Spinal cord (tissue), 10 donors: ENCODE measurements around the gene UBA5. TPM values are rescaled to one million over a fixed set of nuclear protein-coding genes. Genes with fewer than 3 reads are reported as not detected.
A peak's percentile ranks its signal among the peaks of the same experiment; 100 is the strongest.
"Not testable (repeated sequence)": the region's sequence is repeated elsewhere in the genome, so short reads cannot be mapped to it uniquely, and the experiment has no call there.

Experiments
- DNase-seq, 6 donors: peaks; one replicate each; pipeline versions ENCODE4 v3.0.0 to v3.0.0-alpha.2; 2013 to 2015; ENCODE audit warnings: low spot score in 6 of 6, low read depth in 4 of 6
- H3K27ac ChIP-seq: one replicate; pipeline ENCODE4 v1.5.1; 2013; ENCODE audit warnings: low read depth, low read length, control low read depth
- H3K27me3 ChIP-seq: one replicate; pipeline ENCODE4 v1.6.1; 2013; ENCODE audit warnings: low read length; ENCODE audit not compliant: control insufficient read depth, insufficient read depth
- H3K36me3 ChIP-seq: one replicate; pipeline ENCODE4 v1.6.1; 2013; ENCODE audit warnings: low read length; ENCODE audit not compliant: control insufficient read depth, insufficient read depth
- H3K4me1 ChIP-seq: one replicate; pipeline ENCODE4 v1.6.1; 2013; ENCODE audit warnings: low read length; ENCODE audit not compliant: control insufficient read depth, insufficient read depth
- H3K4me3 ChIP-seq: one replicate; pipeline ENCODE4 v1.5.1; 2013; ENCODE audit warnings: low read depth, low read length, control low read depth
- H3K9me3 ChIP-seq: one replicate; pipeline ENCODE4 v1.6.1; 2013; ENCODE audit warnings: low read length; ENCODE audit not compliant: control insufficient read depth, insufficient read depth
- WGBS: methylation state at CpG from one replicate; pipeline ENCODE4 v1.1.5; 2013; ENCODE audit warnings: missing lambda C conversion rate; ENCODE audit not compliant: insufficient coverage; 5-methylcytosine and 5-hydroxymethylcytosine counted together
- long read RNA-seq, 4 donors: transcript quantifications; one replicate each; lab custom pipeline, GENCODE V29; 2026
- polyA plus RNA-seq, 2 donors: library from polyadenylated mRNA; unstranded; fragments of 120-200 nt; gene quantifications; one replicate each; pipeline ENCODE4 v1.2.1, GENCODE V29; 2013; ENCODE audit not compliant: insufficient read length in 2 of 2
- total RNA-seq, 2 donors: library from RNA; depleted of rRNA in 1 of 2; stranded (reverse); fragments of 120-200 nt in 1 of 2; fragments of >200 nt in 1 of 2; gene quantifications; one replicate each; pipeline versions ENCODE4 v1.2.3 to v1.2.4, GENCODE V29; 2013 to 2014
- donor health status: healthy.

Gene UBA5
- total RNA-seq (10 to 100 TPM; 44.5 to 61.4 TPM), polyA plus RNA-seq (10 to 100 TPM; 52.9 to 79.2 TPM)
- long read RNA-seq, donor 1, transcript UBA5-202 (12 exons, 3,705 nt): major isoform, 12 of 40 reads
- long read RNA-seq, donor 1, partial matches to known transcripts: 26 of 40 reads
- long read RNA-seq, donor 1, other reads (novel, unspliced or antisense): 0 of 40 reads
- long read RNA-seq, donor 2, transcript UBA5-202 (12 exons, 3,705 nt): major isoform, 6 of 8 reads
- long read RNA-seq, donor 2, partial matches to known transcripts: 0 of 8 reads
- long read RNA-seq, donor 2, other reads (novel, unspliced or antisense): 0 of 8 reads
- long read RNA-seq, donor 3, transcript UBA5-202 (12 exons, 3,705 nt): major isoform, 8 of 16 reads
- long read RNA-seq, donor 3, partial matches to known transcripts: 7 of 16 reads
- long read RNA-seq, donor 3, other reads (novel, unspliced or antisense): 0 of 16 reads
- long read RNA-seq, donor 4, transcript UBA5-202 (12 exons, 3,705 nt): major isoform, 8 of 38 reads
- long read RNA-seq, donor 4, partial matches to known transcripts: 27 of 38 reads
- long read RNA-seq, donor 4, other reads (novel, unspliced or antisense): 0 of 38 reads

GRCh38 chr3:132660052-132660810, at the start of gene UBA5:
UBA5 (plus strand) TSS chr3:132660329; CDS start chr3:132660538, 209 bp downstream.
- WGBS: under 1% methylated on average over 64 of the region's 64 CpGs
- DNase-seq: peak in 4 of 6 donors; percentile 40 to 91 (median 75)

DNA sequence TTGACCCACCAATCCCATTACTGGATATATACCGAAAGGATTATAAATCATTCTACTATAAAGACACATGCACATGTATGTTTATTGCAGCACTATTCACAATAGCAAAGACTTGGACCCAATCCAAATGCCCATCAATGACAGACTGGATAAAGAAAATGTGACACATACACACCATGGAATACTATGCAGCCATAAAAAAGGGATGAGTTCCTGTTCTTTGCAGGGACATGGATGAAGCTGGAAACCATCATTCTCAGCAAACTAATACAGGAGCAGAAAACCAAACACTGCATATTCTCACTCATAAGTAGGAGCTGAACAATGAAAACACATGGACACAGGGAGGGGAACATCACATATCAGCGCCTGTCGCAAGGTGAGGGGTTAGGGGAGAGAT, 44.8 kb upstream of the UBA5 start:
- H3K36me3 ChIP-seq, H3K4me1 ChIP-seq, H3K27ac ChIP-seq, H3K4me3 ChIP-seq, H3K27me3 ChIP-seq, H3K9me3 ChIP-seq, DNase-seq: not testable (repeated sequence)
- WGBS: no CpG with 5 or more reads among the region's 3 CpGs

More at GRCh38 chr3:132660052-132660810, at the start of gene UBA5:
- Histone ChIP-seq H3K27ac (peak within 1 kb of the TSS; percentile 96), H3K4me1 (no peaks in the 10 kb centered on the region), H3K4me3 (peak within 1 kb of the TSS; percentile 88), H3K36me3 (no peaks in the 10 kb centered on the region), H3K9me3 (no peaks in the 10 kb centered on the region), H3K27me3 (no peaks in the 10 kb centered on the region)

DNA sequence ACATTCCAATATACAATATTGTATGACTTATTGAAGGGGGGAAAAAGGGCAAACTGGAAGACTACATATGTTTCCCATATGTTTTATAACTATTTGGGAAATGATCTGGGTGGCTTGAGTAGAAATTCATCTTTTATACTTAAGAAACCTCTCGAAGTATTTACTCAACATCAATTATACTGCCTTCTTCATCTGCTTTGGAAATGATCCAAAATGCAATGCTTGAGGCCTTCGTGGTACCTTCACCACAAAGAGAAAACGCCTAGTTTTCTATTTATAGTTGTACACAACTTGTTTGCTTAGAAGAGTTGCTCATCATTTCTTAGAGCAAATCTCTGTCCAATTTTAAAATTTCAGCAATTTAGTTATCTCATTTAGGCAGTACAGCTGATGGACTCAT, 44.2 kb upstream of the UBA5 start:
- no peak for DNase-seq
- no peaks in the 10 kb centered on the region for H3K27me3 ChIP-seq
- no peak overlapping the region for H3K27ac ChIP-seq
- H3K4me3 ChIP-seq: no peak overlapping the region
- H3K36me3 ChIP-seq: no peaks in the 10 kb centered on the region
- H3K9me3 ChIP-seq: no peaks in the 10 kb centered on the region
- no peaks in the 10 kb centered on the region for H3K4me1 ChIP-seq
- no CpG with 5 or more reads among the region's 3 CpGs for WGBS

DNA sequence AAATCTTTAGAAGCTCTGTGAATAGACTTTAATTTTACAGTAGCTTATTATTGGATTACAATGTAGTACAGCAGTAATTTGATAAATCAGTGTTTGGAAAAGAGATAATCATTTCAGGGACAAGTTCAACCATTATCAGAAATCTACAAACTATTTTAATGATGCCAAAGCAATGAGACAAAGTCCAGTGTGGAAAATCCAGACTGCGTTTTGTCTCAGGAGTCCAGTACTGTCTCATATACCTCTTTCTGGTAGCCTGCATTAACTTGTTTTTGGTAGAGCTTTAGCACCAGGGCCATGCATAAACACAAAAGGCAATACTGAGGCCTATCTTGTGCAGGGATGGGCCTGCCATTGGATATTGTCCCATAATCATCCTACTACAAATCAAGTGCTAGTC, 43.3 kb upstream of the UBA5 start:
- Histone ChIP-seq H3K4me3 (no peak overlapping the region), H3K4me1 (no peaks in the 10 kb centered on the region), H3K27me3 (no peaks in the 10 kb centered on the region), H3K27ac (no peak overlapping the region), H3K36me3 (no peaks in the 10 kb centered on the region), H3K9me3 (no peaks in the 10 kb centered on the region)
- WGBS: 100% methylated on average over 1 of the region's 1 CpG
- no peak for DNase-seq

DNA sequence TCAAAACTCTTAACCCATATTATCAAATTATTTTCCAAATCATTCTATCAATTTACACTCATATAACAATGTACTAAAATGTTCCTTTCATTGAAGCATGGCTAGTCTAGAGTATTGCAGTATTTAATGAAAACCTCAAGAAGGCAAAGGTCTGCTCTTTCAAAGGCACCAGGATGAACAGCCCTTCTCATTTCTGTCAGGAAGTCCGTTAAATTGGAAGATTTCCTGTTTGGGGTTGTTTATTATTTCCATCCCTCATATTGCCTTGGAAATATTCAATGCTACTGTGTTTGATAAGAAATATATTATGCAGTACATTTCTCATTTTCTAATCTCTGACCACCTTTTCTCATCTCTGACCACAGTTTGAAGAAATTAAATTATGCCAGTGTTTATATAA, 38.0 kb upstream of the UBA5 start:
- Histone ChIP-seq H3K27me3 (no peaks in the 10 kb centered on the region), H3K4me1 (no peaks in the 10 kb centered on the region), H3K4me3 (no peak overlapping the region), H3K36me3 (peaks cover 8% of the 10 kb centered on the region), H3K9me3 (no peaks in the 10 kb centered on the region), H3K27ac (no peak overlapping the region)
- WGBS: no CpG with 5 or more reads among the region's 1 CpG
- DNase-seq: no peak

- Histone ChIP-seq H3K4me1 (no peaks in the 10 kb centered on the region), H3K36me3 (peaks cover 8% of the 10 kb centered on the region), H3K9me3 (no peaks in the 10 kb centered on the region), H3K27ac (no peak overlapping the region), H3K27me3 (no peaks in the 10 kb centered on the region), H3K4me3 (no peak overlapping the region)
- DNase-seq: peak in 1 of 6 donors; percentile 6
- no CpG with 5 or more reads among the region's 1 CpG for WGBS
Observed at GRCh38 chr3:132622761-132623160, 37.4 kb upstream of the UBA5 start.

DNA sequence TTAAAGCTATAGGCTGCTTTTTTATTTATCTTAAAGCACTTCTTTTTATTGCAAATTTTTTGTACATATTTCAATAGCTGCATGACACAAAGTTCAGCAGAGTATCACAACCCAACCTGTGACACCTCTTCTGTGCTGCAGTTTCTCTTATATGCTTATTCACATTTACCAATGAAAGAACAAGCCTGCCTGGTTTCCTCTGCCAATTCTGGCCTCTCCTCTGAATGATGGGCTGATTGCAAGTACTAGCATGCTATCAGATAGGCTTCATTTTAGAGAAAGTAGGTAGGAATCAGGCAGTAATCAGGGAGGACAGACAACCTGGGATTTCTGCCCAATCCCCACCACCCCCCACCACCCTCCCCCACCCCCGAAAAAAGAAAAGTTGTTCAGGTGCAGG, 36.5 kb upstream of the UBA5 start:
- peaks cover 8% of the 10 kb centered on the region for H3K36me3 ChIP-seq
- no peaks in the 10 kb centered on the region for H3K9me3 ChIP-seq
- no CpG with 5 or more reads among the region's 1 CpG for WGBS
- no peaks in the 10 kb centered on the region for H3K27me3 ChIP-seq
- no peak overlapping the region for H3K27ac ChIP-seq
- no peak overlapping the region for H3K4me3 ChIP-seq
- no peaks in the 10 kb centered on the region for H3K4me1 ChIP-seq
- DNase-seq: no peak

DNA sequence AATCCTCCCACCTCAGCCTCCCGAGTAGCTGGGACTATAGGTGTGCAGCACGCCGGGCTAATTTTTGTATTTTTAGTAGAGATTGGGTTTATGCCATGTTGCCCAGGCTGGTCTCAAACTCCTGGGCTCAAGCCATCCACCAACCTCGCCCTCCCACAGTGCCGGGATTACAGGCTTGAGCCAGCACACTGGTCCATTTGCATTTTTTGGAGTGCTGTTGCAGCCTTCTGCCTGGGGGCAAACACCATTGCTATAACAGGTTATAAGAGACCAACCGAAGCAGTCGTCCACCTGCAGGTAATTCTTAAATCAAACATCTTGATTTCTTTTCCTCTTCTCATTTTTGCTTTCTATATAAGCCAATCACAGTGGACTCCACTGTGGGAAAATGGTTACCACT, 35.3 kb upstream of the UBA5 start:
- no peak for DNase-seq
- Histone ChIP-seq H3K4me1 (no peaks in the 10 kb centered on the region), H3K27me3 (no peaks in the 10 kb centered on the region), H3K4me3 (no peak overlapping the region), H3K27ac (no peak overlapping the region), H3K9me3 (no peaks in the 10 kb centered on the region), H3K36me3 (peaks cover 8% of the 10 kb centered on the region)
- 94% methylated on average over 4 of the region's 7 CpGs for WGBS

- H3K36me3 ChIP-seq: peaks cover 8% of the 10 kb centered on the region
Observed at GRCh38 chr3:132625613-132626012, 34.5 kb upstream of the UBA5 start.

More at GRCh38 chr3:132625613-132626012, 34.5 kb upstream of the UBA5 start:
- no peak overlapping the region for H3K4me3 ChIP-seq
- no peaks in the 10 kb centered on the region for H3K27me3 ChIP-seq
- no peaks in the 10 kb centered on the region for H3K9me3 ChIP-seq
- no peak overlapping the region for H3K27ac ChIP-seq
- no peaks in the 10 kb centered on the region for H3K4me1 ChIP-seq
- DNase-seq: no peak
- no CpG with 5 or more reads among the region's 1 CpG for WGBS
